Parathyroid adenoma (tissue), 2 donors: ENCODE data around the gene SCN5A.

Source experiments
- H2AFZ ChIP-seq: fragments of 300-600 bp; sonication (generic); one replicate; pipeline ENCODE4 v1.7.0; 2017; ENCODE audit warnings: antibody characterized with exemption, mild to moderate bottlenecking
- H3K27ac ChIP-seq: fragments of 300-600 bp; sonication (generic); one replicate; pipeline ENCODE4 v1.7.0; 2017
- H3K27me3 ChIP-seq: fragments of 300-600 bp; sonication (generic); one replicate; pipeline ENCODE4 v1.7.0; 2017; ENCODE audit warnings: low read length; ENCODE audit not compliant: control insufficient read depth, insufficient read depth
- H3K36me3 ChIP-seq: fragments of 300-600 bp; sonication (generic); one replicate; pipeline ENCODE4 v1.7.0; 2017; ENCODE audit warnings: low read length; ENCODE audit not compliant: control insufficient read depth, insufficient read depth
- H3K4me1 ChIP-seq: fragments of 300-600 bp; sonication (generic); one replicate; pipeline ENCODE4 v1.7.0; 2017; ENCODE audit warnings: control low read depth
- H3K4me2 ChIP-seq: fragments of 300-600 bp; sonication (generic); one replicate; pipeline ENCODE4 v1.7.0; 2017; ENCODE audit warnings: low read length
- H3K4me3 ChIP-seq: fragments of 300-600 bp; sonication (generic); one replicate; pipeline ENCODE4 v1.7.0; 2017; ENCODE audit warnings: low read depth, low read length
- H3K79me2 ChIP-seq: fragments of 300-600 bp; sonication (generic); one replicate; pipeline ENCODE4 v1.7.0; 2017; ENCODE audit warnings: control low read depth
- H3K9ac ChIP-seq: fragments of 300-600 bp; sonication (generic); one replicate; pipeline ENCODE4 v1.7.0; 2017; ENCODE audit warnings: mild to moderate bottlenecking
- H3K9me3 ChIP-seq: fragments of 300-600 bp; sonication (generic); one replicate; pipeline ENCODE4 v1.7.0; 2017; ENCODE audit warnings: low read length; ENCODE audit not compliant: control insufficient read depth
- CTCF ChIP-seq: fragments of 300-600 bp; sonication (generic); IDR thresholded peaks from one replicate; pipeline ENCODE4 v1.7.0; 2017; ENCODE audit warnings: antibody characterized with exemption, mild to moderate bottlenecking
- donor health status: primary hyperparathyroidism.

Gene SCN5A

GRCh38 chr3:38549957-38550840, 99.3 kb downstream of the SCN5A start:
- no peak overlapping the region for H3K27ac ChIP-seq
- no peak for TF ChIP-seq CTCF
- H3K36me3 ChIP-seq, result no peaks in the 10 kb centered on the region

GRCh38 chr3:38549486-38549885, 100.0 kb downstream of the SCN5A start:
- Histone ChIP-seq H3K4me1 (no peaks in the 10 kb centered on the region), H3K27me3 (no peaks in the 10 kb centered on the region), H3K36me3 (no peaks in the 10 kb centered on the region), H2AFZ (no peak overlapping the region), H3K27ac (no peak overlapping the region), H3K9ac (no peak overlapping the region), H3K79me2 (no peaks in the 10 kb centered on the region), H3K4me2 (no peak overlapping the region), H3K4me3 (no peak overlapping the region), H3K9me3 (no peaks in the 10 kb centered on the region)
- no peak for TF ChIP-seq CTCF

More at GRCh38 chr3:38549957-38550840, 99.3 kb downstream of the SCN5A start:
- Histone ChIP-seq H3K9me3 (no peaks in the 10 kb centered on the region), H3K4me3 (no peak overlapping the region), H2AFZ (no peak overlapping the region), H3K79me2 (no peaks in the 10 kb centered on the region), H3K9ac (no peak overlapping the region), H3K27me3 (no peaks in the 10 kb centered on the region), H3K4me1 (no peaks in the 10 kb centered on the region), H3K4me2 (no peak overlapping the region)

- Histone ChIP-seq H3K36me3 (no peaks in the 10 kb centered on the region), H3K79me2 (no peaks in the 10 kb centered on the region), H3K9me3 (no peaks in the 10 kb centered on the region), H3K27me3 (no peaks in the 10 kb centered on the region), H3K4me3 (no peak overlapping the region), H3K4me1 (no peaks in the 10 kb centered on the region), H2AFZ (no peak overlapping the region), H3K9ac (no peak overlapping the region), H3K4me2 (no peak overlapping the region), H3K27ac (no peak overlapping the region)
- TF ChIP-seq CTCF, result no peak
Measured at GRCh38 chr3:38549082-38549481, 100.4 kb downstream of the SCN5A start.

GRCh38 chr3:38548154-38548931, 101.1 kb downstream of the SCN5A start:
- Histone ChIP-seq H3K79me2 (no peaks in the 10 kb centered on the region), H3K4me3 (no peak overlapping the region), H3K27me3 (no peaks in the 10 kb centered on the region), H3K27ac (no peak overlapping the region), H3K9me3 (no peaks in the 10 kb centered on the region), H3K9ac (no peak overlapping the region), H3K4me2 (no peak overlapping the region), H3K36me3 (no peaks in the 10 kb centered on the region), H2AFZ (no peak overlapping the region), H3K4me1 (no peaks in the 10 kb centered on the region)
- TF ChIP-seq CTCF, result no peak
